Activated naive CD8-positive, alpha-beta T cell (primary cell): ENCODE data around the gene LY6G5B.
A peak's percentile ranks its signal among the peaks of the same experiment; 100 is the strongest.

ENCODE experiments used
- H3K27ac Mint-ChIP-seq: one replicate; pipeline ENCODE4 v1.8.0; 2021; ENCODE audit warnings: mixed read lengths
- H3K27me3 Mint-ChIP-seq: one replicate; pipeline ENCODE4 v1.8.0; 2021; ENCODE audit warnings: mixed read lengths
- H3K36me3 Mint-ChIP-seq: one replicate; pipeline ENCODE4 v1.8.0; 2021; ENCODE audit warnings: mixed read lengths
- H3K4me1 Mint-ChIP-seq: one replicate; pipeline ENCODE4 v1.8.0; 2021; ENCODE audit warnings: low read depth, mixed read lengths
- H3K4me3 Mint-ChIP-seq: one replicate; pipeline ENCODE4 v1.8.0; 2021; ENCODE audit warnings: mild to moderate bottlenecking, mixed read lengths
- H3K9me3 Mint-ChIP-seq: one replicate; pipeline ENCODE4 v1.8.0; 2021; ENCODE audit warnings: low read depth, mixed read lengths

LY6G5B gene

DNA sequence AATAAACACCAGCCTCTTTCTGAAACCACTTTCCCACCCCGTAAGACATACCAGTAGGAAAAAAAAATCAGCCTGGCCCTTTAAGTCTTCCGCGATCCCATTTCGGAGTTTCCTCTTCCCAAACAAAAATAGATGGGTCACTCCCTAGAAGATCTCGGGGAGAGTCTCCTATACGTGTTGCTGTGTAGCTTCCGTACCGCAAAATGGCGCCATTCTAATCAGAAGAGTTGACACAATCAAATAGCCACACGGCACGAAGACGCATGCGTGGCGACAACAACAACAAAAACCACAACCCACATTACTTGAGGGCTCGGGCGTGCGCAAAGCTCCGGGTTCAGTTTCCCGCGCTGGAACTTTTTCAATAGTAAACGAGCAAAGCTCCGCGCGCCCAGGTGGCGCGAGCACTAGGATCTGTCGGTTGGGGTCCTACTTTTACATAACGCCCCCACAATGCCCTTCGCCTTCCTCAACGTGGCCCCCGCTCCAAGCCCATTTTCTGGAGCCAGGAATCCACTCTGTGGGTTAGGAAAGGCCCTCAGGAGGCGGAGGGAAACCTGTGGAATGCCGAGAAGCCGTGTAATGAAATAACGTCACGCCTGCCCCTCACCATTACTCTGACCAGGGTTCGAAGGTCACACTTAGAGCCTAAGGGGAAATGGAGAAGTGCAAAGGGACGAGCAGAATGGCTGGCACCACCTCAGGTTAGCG lies 4.8 kb upstream of the LY6G5B start, which contains the start of gene GPANK1:
Gene GPANK1, minus strand, starts transcription at position 208 of the 711 bp plus-strand sequence. CDS start 519 bp downstream, outside the sequence.
- H3K9me3 Mint-ChIP-seq = no peaks in the 10 kb centered on the region
- H3K4me1 Mint-ChIP-seq = peaks cover 62% of the 10 kb centered on the region
- peak within 1 kb of the TSS; percentile 93 for H3K4me3 Mint-ChIP-seq
- no peaks in the 10 kb centered on the region for H3K27me3 Mint-ChIP-seq
- peaks cover 16% of the 10 kb centered on the region for H3K36me3 Mint-ChIP-seq
- H3K27ac Mint-ChIP-seq = peak within 1 kb of the TSS; percentile 97

DNA sequence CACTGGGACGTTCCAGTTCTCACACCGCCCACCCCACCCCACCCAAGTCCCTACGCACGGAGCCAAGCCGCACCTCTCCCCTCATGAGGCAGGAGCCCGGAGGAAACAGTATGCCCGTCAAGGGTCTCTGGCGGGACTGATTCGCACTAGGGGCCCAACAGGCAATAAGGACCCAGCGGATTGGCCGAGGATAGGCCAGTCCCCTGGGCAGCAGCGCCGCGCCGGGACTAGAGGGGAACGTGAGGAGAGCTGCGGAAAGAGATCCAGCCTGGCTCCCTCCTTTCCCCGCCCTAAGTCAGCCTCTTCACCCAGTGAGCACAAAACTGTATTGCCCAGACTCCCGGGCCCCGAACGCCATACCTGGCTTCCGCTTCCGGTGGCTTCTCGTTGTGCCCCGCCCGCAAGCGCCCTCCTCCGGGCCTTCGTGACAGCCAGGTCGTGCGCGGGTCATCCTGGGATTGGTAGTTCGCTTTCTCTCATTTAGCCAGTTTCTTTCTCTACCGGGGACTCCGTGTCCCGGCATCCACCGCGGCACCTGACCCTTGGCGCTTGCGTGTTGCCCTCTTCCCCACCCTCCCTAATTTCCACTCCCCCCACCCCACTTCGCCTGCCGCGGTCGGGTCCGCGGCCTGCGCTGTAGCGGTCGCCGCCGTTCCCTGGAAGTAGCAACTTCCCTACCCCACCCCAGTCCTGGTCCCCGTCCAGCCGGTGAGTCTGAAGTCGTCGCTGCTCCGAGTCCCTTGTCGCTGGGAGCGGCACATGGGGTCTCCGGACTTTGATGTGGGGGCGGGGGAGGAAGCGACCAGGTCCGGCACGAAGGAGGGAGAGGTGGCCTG lies 4.1 kb upstream of the LY6G5B start, which contains the start of gene CSNK2B:
Gene CSNK2B, plus strand, starts transcription at position 580 of the 836 bp plus-strand sequence. CDS start 752 bp downstream, outside the sequence.
- H3K4me3 Mint-ChIP-seq = peak within 1 kb of the TSS; percentile 93
- H3K4me1 Mint-ChIP-seq = peaks cover 60% of the 10 kb centered on the region
- H3K36me3 Mint-ChIP-seq = peaks cover 16% of the 10 kb centered on the region
- peak within 1 kb of the TSS; percentile 97 for H3K27ac Mint-ChIP-seq
- H3K9me3 Mint-ChIP-seq = no peaks in the 10 kb centered on the region
- no peaks in the 10 kb centered on the region for H3K27me3 Mint-ChIP-seq

DNA sequence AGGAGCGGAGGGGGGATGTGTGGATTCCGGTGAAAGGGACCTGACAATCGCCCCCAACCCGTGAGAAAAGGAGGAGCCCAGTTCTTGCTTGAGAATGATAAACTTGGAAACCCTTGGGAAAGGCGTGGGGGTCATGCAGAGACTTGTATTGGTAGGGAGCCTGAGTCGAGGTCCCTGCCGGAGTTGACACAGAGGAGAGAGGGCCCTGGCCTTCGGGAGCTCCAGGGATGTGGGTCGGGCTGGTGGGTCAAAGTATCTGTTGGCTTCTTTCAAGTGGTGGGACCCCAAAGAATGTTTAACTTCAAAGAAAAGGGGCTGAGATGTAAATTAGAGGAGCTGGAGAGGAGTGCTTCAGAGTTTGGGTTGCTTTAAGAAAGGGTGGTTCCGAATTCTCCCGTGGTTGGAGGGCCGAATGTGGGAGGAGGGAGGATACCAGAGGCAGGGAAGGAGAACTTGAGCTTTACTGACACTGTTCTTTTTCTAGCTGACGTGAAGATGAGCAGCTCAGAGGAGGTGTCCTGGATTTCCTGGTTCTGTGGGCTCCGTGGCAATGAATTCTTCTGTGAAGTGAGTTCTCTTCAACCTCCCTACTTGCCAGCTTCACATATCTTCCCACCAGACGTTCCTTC lies 3.3 kb upstream of the LY6G5B start:
- peak overlapping the region; percentile 97 for H3K27ac Mint-ChIP-seq
- peak overlapping the region; percentile 93 for H3K4me3 Mint-ChIP-seq
- H3K9me3 Mint-ChIP-seq = no peaks in the 10 kb centered on the region
- H3K27me3 Mint-ChIP-seq = no peaks in the 10 kb centered on the region
- peaks cover 55% of the 10 kb centered on the region for H3K4me1 Mint-ChIP-seq
- H3K36me3 Mint-ChIP-seq = peaks cover 16% of the 10 kb centered on the region

DNA sequence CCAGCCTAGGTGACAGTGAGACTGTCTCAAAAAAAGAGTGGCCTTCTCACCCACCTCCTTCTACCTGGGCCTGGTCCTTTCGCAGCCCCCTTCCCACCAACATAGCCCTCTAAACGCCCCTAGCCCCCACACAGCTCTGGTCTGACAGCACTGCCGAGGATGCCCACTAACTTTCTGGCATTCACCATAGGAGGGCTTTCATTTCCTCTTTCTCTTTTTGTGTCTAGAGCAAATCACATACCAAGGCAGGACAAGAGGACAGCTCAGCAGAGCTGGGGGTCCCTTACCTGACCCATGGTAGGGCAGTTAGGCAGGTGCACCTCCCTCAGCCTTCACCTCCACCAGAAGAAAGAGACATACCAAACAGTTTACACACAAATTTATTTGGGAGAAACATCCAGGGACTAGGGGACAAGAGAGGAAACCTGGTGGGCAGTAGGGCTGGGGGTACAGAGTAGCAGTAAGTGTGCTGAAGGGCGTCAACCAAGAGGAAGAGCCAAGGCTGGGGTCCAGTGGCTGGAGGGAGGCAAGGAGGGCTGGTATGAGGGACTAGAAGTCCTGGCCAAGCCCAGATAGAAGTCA lies 6.6 kb downstream of the LY6G5B start:
- H3K4me1 Mint-ChIP-seq = peaks cover 10% of the 10 kb centered on the region
- H3K36me3 Mint-ChIP-seq = no peaks in the 10 kb centered on the region
- H3K9me3 Mint-ChIP-seq = no peaks in the 10 kb centered on the region
- no peak overlapping the region for H3K4me3 Mint-ChIP-seq
- no peak overlapping the region for H3K27ac Mint-ChIP-seq
- no peaks in the 10 kb centered on the region for H3K27me3 Mint-ChIP-seq

DNA sequence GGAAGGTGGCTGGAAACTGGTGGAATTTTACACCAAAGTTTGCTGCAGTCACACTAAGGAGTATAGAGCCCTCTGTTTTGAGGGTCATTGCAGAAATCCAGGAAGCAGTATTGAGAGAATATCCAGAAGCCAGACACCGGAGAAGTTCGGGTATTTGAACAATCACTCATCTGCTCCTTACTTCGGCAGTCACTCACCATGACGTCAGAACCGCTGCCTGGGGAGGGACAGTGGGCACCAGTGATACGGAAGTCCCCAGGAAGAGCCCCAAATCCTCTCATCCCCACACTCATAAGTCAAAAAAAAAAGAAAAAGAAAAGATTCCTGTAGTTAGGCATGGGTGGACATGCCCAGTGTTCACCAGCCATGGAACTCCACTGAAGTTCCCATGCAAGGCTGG lies 7.1 kb downstream of the LY6G5B start:
- H3K27me3 Mint-ChIP-seq = no peaks in the 10 kb centered on the region
- no peak overlapping the region for H3K27ac Mint-ChIP-seq
- no peak overlapping the region for H3K4me3 Mint-ChIP-seq
- no peaks in the 10 kb centered on the region for H3K36me3 Mint-ChIP-seq
- H3K9me3 Mint-ChIP-seq = no peaks in the 10 kb centered on the region
- H3K4me1 Mint-ChIP-seq = peaks cover 13% of the 10 kb centered on the region

DNA sequence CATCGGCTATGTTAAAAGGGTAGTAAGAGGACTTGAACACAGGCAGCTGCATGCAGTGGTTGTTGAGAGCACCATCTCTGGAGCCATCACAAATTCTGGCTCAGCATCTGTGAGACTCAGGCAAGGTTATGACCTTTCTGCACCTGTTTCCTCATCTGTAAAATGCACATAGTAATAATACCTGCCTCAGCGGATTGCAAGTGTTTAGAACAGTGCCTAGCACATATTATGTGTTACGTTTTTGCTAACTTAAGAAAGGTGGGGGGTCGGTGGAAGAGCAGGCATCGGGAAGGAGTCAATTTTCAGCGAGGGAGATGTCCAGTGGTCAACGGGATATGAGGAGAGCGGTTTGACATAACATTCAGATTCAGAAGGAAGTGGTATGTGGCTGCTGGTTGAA lies 8.2 kb downstream of the LY6G5B start:
- Mint-ChIP-seq H3K9me3 (no peaks in the 10 kb centered on the region), H3K36me3 (no peaks in the 10 kb centered on the region), H3K27me3 (no peaks in the 10 kb centered on the region), H3K4me1 (peaks cover 13% of the 10 kb centered on the region), H3K4me3 (no peak overlapping the region), H3K27ac (no peak overlapping the region)

DNA sequence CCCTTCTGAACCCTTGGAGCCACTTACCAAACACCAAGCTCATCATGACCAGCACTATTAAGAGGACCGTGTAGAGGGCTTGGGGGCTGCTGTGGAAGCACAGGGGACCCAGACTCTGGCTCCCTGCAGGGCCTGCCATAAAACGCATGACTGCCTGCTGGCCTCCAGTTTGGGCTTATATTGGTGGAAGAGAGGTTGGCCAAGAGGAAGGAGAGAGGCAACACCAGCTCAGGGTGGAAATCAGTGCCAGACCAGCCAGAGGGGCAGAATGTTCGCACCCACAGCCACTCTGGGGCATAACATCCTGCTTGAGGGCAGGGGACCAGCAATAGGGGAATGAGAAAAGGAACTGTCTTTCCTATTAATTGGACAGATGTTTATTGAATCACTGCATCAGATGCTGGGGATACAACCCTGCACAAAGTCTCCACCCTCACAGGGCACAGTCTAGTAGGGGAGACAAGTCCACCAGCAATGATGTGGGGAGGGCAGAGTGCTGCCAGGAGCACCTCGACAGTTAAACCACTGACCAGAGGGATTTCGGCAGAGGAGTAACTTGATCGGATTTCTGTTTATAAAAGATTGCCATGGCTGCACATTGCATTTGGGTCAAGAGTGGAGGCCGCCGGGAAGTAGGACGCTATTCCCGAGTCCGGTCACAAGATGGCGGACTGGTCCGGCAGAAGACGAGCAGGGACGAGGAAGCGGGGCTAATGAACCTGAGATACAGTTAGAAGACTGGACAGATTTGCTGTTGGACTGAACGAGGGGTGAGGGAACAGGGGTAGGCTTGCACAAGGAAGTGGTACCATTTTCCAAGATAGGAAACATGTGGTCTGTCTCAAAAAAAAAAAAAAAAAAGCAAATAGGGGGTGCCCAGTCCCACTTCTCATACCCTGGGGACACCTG lies 10.7 kb downstream of the LY6G5B start, which contains the start of gene LY6G5C:
Gene LY6G5C, minus strand, starts transcription at position 842 of the 909 bp plus-strand sequence. Its CDS starts 694 bp downstream, at position 148.
- peak within 1 kb of the TSS; percentile 91 for H3K4me3 Mint-ChIP-seq
- H3K27ac Mint-ChIP-seq = peak within 1 kb of the TSS; percentile 79
- no peaks in the 10 kb centered on the region for H3K27me3 Mint-ChIP-seq
- no peaks in the 10 kb centered on the region for H3K9me3 Mint-ChIP-seq
- peaks cover 13% of the 10 kb centered on the region for H3K4me1 Mint-ChIP-seq
- no peaks in the 10 kb centered on the region for H3K36me3 Mint-ChIP-seq

DNA sequence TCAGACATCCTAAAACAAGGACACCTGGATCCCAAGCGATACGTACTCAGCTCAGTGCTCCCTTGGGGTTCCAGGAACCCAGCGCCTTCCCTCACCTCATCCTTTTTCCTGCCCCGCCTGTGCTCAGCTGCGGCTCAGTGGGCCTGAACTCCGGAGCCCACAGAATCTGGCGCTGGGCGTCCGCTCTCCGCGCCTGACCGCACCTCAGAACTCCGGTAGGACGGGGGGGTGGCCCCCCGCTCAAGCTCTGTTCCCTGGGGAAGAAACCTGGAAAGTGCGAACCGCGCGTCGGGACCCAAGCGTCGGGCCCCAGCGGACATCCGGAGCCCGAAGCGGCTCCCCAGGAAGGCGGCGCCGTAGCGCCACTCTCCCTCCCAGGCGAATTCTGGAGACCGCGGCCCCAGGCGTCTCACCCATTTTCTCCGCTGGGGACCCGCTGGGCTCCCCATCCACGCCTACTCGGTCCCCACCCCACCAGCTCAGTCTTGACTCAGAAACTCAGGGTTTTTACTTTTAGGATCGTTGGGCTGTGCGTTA lies 11.4 kb downstream of the LY6G5B start:
- Mint-ChIP-seq H3K27me3 (no peaks in the 10 kb centered on the region), H3K27ac (no peak overlapping the region), H3K36me3 (no peaks in the 10 kb centered on the region), H3K4me1 (peaks cover 13% of the 10 kb centered on the region), H3K9me3 (no peaks in the 10 kb centered on the region), H3K4me3 (peak overlapping the region; percentile 91)

DNA sequence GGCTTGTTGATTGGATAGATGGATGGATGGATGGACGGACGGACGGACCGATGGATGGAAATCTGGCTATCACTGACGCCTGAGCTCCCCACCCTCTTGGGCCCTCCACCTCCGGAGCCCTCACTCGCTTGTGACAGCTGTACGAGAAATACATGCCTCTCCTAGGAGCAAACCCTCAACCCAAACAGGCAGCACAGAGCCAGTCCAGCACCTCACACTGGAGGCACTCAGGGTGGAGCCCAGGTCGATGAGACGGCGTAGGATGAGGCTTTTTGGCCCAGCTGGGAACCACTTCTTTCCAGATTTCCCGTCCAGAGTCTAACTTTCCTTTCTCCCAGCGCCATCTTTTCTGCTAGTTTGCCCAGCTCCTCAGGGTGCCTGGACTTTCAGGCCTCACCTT lies 13.8 kb downstream of the LY6G5B start:
- H3K4me1 Mint-ChIP-seq = peaks cover 13% of the 10 kb centered on the region
- H3K4me3 Mint-ChIP-seq = no peak overlapping the region
- H3K27ac Mint-ChIP-seq = no peak overlapping the region
- H3K36me3 Mint-ChIP-seq = no peaks in the 10 kb centered on the region
- H3K9me3 Mint-ChIP-seq = no peaks in the 10 kb centered on the region
- no peaks in the 10 kb centered on the region for H3K27me3 Mint-ChIP-seq

DNA sequence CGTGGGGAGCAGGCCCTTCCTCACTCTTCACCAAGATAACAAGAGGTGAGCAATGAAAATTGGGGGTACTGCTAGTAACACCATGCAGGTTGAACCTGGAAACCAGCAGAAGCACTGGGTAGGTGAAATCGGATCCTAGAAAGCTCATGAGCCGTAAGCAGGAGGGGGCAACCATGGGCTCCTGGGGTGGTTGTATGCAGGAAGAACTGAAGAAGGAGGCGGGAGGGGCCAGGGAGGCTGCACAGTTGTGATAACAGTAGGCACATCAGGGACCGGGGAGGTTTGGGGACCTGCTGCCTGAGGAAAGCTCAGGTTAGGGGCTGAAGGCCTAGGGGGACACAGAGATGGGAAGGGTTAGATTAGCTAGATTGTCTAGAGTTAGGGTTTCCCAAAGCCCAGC lies 16.7 kb downstream of the LY6G5B start:
- no peaks in the 10 kb centered on the region for H3K27me3 Mint-ChIP-seq
- peaks cover 2% of the 10 kb centered on the region for H3K4me1 Mint-ChIP-seq
- H3K36me3 Mint-ChIP-seq = no peaks in the 10 kb centered on the region
- no peaks in the 10 kb centered on the region for H3K9me3 Mint-ChIP-seq
- no peak overlapping the region for H3K4me3 Mint-ChIP-seq
- no peak overlapping the region for H3K27ac Mint-ChIP-seq

DNA sequence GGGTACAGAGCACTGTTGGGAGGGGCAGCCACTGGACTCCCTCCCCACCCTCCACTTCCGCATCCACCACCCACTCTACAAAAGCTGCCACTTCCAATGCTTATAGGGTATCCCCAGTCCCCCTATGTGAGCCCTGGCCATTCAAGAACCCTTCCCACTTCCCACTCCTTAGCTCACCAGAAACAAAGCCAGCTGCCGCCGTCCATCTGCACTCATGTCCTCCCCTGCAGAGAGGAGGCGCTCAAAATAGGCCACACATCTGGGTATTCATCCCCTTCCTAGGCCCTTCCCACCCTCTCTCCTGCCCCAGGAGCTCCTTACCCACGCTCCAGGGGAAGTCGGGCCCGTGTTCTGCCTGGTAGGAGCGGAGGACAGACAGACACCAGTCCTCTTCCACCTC lies 17.5 kb downstream of the LY6G5B start:
- Mint-ChIP-seq H3K27ac (no peak overlapping the region), H3K9me3 (no peaks in the 10 kb centered on the region)

DNA sequence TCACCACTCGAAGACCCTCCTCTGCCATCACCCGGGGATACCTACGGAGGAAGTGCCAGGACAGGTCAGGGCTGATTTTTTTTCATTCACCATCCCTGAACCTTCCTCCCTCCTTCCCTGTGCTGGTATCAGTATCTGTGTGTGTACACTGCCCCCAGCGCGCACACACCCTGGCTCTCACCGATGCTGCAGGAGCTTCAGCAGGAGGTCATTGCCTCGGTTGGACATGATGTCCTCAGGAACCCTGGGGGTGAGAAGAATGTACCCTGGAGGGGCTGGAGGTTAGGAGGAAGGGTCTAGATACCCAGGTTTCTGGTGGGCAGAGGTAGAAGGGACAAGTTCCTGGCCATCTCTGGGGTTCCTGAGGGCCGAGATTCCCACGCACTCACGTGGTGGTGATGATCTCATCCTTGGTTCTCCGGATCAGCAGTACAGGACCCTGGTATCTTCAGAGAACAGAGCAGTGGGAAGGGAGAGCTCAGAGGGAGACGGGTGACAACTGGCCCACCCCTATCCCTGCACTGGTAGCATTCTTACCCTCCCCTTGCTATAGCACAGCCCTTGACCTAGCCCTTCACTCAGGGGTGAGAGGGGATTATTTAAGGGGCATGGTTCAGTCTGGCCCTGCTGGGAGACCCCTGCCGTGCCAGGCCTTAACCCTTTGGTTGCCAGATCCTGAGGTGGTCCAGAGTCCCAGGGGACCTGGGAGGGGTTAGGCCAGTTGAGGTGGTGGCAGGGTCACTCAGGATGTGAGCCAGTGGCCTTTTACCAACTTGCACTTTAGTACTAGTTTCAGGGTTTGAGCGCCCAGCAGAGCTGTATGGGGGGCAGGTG lies 18.3 kb downstream of the LY6G5B start:
- H3K27ac Mint-ChIP-seq = peak overlapping the region; percentile 16
- no peaks in the 10 kb centered on the region for H3K9me3 Mint-ChIP-seq
- no peaks in the 10 kb centered on the region for H3K27me3 Mint-ChIP-seq
- no peaks in the 10 kb centered on the region for H3K36me3 Mint-ChIP-seq
- no peak overlapping the region for H3K4me3 Mint-ChIP-seq
- no peaks in the 10 kb centered on the region for H3K4me1 Mint-ChIP-seq

More for the DNA sequence above, 17.5 kb downstream of the LY6G5B start:
- Mint-ChIP-seq H3K27me3 (no peaks in the 10 kb centered on the region), H3K4me3 (no peak overlapping the region), H3K36me3 (no peaks in the 10 kb centered on the region), H3K4me1 (no peaks in the 10 kb centered on the region)
